NCI-H748 treated with DMSO at 0.1 percent for 48 hours (cell line): ENCODE data around the gene IGFL2.

Experiments
- DNase-seq: peaks from one replicate; lab custom pipeline; 2025; lab: John Stamatoyannopoulos, UW

Gene IGFL2

DNA sequence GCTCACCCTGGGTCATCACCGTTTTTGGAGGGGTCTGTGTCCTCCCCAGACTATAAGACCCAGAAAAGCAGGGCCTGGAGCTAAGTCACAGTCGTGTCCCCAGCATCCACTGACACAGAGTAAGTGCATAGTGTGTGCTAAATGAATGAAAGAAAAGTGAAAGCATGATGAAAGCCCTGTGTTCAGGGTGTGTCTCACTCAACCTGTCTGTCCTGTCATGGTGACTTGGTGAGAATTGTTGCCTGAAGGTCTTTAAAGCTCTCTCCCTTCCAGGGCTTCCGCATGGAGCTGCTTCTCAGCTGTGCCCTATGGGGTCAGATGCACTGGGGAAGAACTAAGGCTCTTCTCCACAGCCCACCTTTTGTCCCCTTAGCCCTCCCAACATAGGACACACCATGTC, 61.0 kb downstream of the IGFL2 start:
- no peak for DNase-seq

DNA sequence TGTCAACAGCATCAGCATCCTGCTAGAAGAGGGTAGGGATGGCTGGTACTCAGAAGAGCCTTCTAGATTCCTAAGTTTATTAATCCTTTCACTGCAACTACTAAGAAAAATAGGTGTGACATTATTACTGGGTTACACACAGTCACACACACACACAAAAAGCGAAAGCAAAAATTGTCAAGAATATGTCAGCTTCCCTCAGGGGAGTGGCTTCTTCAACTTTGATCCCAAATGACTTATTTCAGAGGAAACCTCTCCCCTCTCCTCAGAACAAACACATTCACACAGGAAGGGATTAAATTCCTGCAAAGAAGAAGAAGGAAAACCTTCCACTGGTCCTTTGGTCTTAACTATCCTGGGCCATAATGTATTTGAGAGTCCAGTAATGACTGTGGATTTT, 61.4 kb downstream of the IGFL2 start:
- no peak for DNase-seq

DNA sequence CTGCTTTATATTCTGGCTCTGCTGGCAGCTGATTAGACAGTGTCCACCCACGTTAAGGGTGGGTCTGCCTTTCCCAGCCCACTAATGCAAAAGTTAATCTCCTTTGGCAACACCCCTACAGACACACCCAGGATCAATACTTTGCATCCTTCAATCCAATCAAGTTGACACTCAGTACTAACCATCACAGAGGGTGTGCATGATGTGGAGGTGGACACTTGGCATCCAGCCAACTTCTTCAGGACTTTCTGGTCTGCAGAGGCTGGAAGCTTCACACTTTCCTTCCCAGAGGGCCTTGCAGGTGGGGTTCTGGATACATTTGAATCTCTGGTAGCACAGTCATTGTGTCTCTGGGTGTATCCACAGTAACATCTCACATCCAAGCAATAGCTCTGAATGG, 62.6 kb downstream of the IGFL2 start:
- DNase-seq, result no peak
